ENCODE measurements around the gene CYP27B1.
A peak's percentile ranks its signal among the peaks of the same experiment; 100 is the strongest.

DNA sequence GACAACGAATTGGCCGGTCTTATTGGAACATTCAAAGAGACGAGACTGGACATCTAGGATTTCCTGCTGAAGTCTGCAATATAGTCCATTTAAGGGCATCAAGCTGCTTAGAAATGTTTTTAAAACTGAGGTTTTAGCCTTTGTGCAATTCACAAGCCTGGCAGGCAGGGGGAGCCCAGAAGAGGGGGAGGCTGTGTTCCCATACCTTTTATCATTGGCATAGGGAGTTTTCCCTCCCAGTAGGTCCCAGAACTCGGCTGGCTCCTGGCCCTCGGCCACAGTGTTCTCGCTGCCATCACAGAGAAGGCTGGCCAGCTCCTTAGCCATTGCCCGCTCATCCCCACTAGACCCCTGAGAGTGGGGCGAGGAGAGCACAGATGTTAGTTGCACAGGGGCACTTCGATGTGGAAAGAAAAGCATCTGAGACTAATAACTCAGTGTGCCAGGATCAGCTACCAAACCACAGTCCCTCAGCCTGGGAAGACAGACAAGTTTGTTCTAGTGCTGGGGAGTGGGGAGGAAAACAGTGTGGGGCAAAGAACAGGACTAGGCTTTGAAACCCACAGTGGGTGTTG lies 36.5 kb upstream of the CYP27B1 start:
- TF ChIP-seq CTCF (IDR thresholded peaks at IDR 0.05 in 2 of 3, conservative IDR thresholded peaks at IDR 0.05 in 1 of 3; ENCODE audit: control insufficient read depth in 2 of 3, extremely low read depth in 1 of 3, insufficient read depth in 1 of 3, low read depth in 3 of 3, low read length in 3 of 3) (peak; percentile 65 to 82 (median 74)), MYB (IDR thresholded peaks at IDR 0.05; ENCODE audit: borderline replicate concordance, low read depth, low read length) (no peak), POLR2A (IDR thresholded peaks at IDR 0.05; ENCODE audit: low read depth, low read length) (no peak), PKNOX1 (IDR thresholded peaks at IDR 0.05) (no peak), RBBP5 (conservative IDR thresholded peaks at IDR 0.05) (no peak), POLR2AphosphoS5 (IDR thresholded peaks at IDR 0.05; ENCODE audit: low read length) (no peak), TCF3 (IDR thresholded peaks at IDR 0.05; ENCODE audit: borderline replicate concordance, insufficient read depth, low read depth, low read length) (no peak)
- TF ChIP-seq, protein P1, sequence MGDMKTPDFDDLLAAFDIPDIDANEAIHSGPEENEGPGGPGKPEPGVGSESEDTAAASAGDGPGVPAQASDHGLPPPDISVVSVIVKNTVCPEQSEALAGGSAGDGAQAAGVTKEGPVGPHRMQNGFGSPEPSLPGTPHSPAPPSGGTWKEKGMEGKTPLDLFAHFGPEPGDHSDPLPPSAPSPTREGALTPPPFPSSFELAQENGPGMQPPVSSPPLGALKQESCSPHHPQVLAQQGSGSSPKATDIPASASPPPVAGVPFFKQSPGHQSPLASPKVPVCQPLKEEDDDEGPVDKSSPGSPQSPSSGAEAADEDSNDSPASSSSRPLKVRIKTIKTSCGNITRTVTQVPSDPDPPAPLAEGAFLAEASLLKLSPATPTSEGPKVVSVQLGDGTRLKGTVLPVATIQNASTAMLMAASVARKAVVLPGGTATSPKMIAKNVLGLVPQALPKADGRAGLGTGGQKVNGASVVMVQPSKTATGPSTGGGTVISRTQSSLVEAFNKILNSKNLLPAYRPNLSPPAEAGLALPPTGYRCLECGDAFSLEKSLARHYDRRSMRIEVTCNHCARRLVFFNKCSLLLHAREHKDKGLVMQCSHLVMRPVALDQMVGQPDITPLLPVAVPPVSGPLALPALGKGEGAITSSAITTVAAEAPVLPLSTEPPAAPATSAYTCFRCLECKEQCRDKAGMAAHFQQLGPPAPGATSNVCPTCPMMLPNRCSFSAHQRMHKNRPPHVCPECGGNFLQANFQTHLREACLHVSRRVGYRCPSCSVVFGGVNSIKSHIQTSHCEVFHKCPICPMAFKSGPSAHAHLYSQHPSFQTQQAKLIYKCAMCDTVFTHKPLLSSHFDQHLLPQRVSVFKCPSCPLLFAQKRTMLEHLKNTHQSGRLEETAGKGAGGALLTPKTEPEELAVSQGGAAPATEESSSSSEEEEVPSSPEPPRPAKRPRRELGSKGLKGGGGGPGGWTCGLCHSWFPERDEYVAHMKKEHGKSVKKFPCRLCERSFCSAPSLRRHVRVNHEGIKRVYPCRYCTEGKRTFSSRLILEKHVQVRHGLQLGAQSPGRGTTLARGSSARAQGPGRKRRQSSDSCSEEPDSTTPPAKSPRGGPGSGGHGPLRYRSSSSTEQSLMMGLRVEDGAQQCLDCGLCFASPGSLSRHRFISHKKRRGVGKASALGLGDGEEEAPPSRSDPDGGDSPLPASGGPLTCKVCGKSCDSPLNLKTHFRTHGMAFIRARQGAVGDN (IDR thresholded peaks at IDR 0.05): no peak

Measured in GM12878 (cell line).